Mesenchymal stem cell (in vitro differentiated cells and primary cell): ENCODE measurements around the gene SUPT3H.

ENCODE experiments used
- DNase-seq: peaks from one replicate; pipeline ENCODE4 v3.0.0-alpha.2; 2013
- H2AFZ ChIP-seq: one replicate; pipeline ENCODE4 v1.6.1; 2013; ENCODE audit warnings: low read depth, mild to moderate bottlenecking, control low read depth, inconsistent platforms, low read length, moderate library complexity
- H2AK5ac ChIP-seq: 2 replicates; pipeline ENCODE4 v1.6.1; 2013; ENCODE audit warnings: low read length, moderate library complexity, mild to moderate bottlenecking, inconsistent platforms; ENCODE audit not compliant: severe bottlenecking
- H2BK120ac ChIP-seq: one replicate; pipeline ENCODE4 v1.6.1; 2013; ENCODE audit warnings: low read depth, mild to moderate bottlenecking, inconsistent platforms, low read length, moderate library complexity
- H2BK12ac ChIP-seq, 2 experiments: one replicate each; pipeline ENCODE4 v1.6.1; 2013; ENCODE audit warnings: inconsistent platforms in 2 of 2, low read length in 2 of 2, mild to moderate bottlenecking in 2 of 2, moderate library complexity in 2 of 2, control low read depth in 1 of 2
- H2BK15ac ChIP-seq: one replicate; pipeline ENCODE4 v1.6.1; 2013; ENCODE audit warnings: mild to moderate bottlenecking, low read depth, inconsistent platforms; ENCODE audit not compliant: poor library complexity, severe bottlenecking
- H2BK5ac ChIP-seq: 2 replicates; pipeline ENCODE4 v1.6.1; 2013; ENCODE audit warnings: low read depth, mild to moderate bottlenecking, low read length, control low read depth, inconsistent platforms; ENCODE audit not compliant: poor library complexity, severe bottlenecking
- H3K14ac ChIP-seq, 2 experiments: one replicate each; pipeline ENCODE4 v1.6.1; 2013; ENCODE audit warnings: inconsistent platforms in 2 of 2, low read length in 2 of 2, control low read depth in 1 of 2, mild to moderate bottlenecking in 1 of 2, moderate library complexity in 1 of 2
- H3K18ac ChIP-seq, 2 experiments: one replicate each; pipeline ENCODE4 v1.6.1; 2013; ENCODE audit warnings: inconsistent platforms in 2 of 2, low read length in 2 of 2, control low read depth in 1 of 2, low read depth in 1 of 2, mild to moderate bottlenecking in 1 of 2
- H3K23ac ChIP-seq, 2 experiments: one replicate each; pipeline ENCODE4 v1.6.1; 2013; ENCODE audit warnings: inconsistent platforms in 2 of 2, low read length in 2 of 2, mild to moderate bottlenecking in 2 of 2, moderate library complexity in 2 of 2, control low read depth in 1 of 2
- H3K27ac ChIP-seq: 2 replicates; pipeline ENCODE4 v1.5.1; 2013; ENCODE audit warnings: mild to moderate bottlenecking, moderate library complexity, low read length, control low read depth, inconsistent platforms; ENCODE audit not compliant: poor library complexity, severe bottlenecking
- H3K27me3 ChIP-seq, 2 experiments: 2 replicates each; pipeline versions ENCODE4 v1.6.1 to v1.7.0; 2013; ENCODE audit warnings: low read length in 2 of 2, mild to moderate bottlenecking in 2 of 2, moderate library complexity in 2 of 2, control low read depth in 1 of 2, inconsistent platforms in 1 of 2; ENCODE audit not compliant: control insufficient read depth in 1 of 2, insufficient read depth in 1 of 2
- H3K36me3 ChIP-seq, 2 experiments: 2 replicates each; pipeline versions ENCODE4 v1.6.1 to v1.7.0; 2013; ENCODE audit warnings: low read length in 2 of 2, control low read depth in 1 of 2, inconsistent platforms in 1 of 2, low read depth in 1 of 2, mild to moderate bottlenecking in 1 of 2; ENCODE audit not compliant: insufficient read depth in 2 of 2, control insufficient read depth in 1 of 2
- H3K4ac ChIP-seq, 2 experiments: one replicate each; pipeline ENCODE4 v1.6.1; 2013; ENCODE audit warnings: inconsistent platforms in 2 of 2, low read length in 2 of 2, mild to moderate bottlenecking in 2 of 2, moderate library complexity in 2 of 2, control low read depth in 1 of 2, low read depth in 1 of 2
- H3K4me1 ChIP-seq: 2 replicates; pipeline ENCODE4 v1.6.1; 2013; ENCODE audit warnings: low read depth, low read length, control low read depth; ENCODE audit not compliant: control insufficient read depth, insufficient read depth
- H3K4me2 ChIP-seq: 2 replicates; pipeline ENCODE4 v1.6.1; 2013; ENCODE audit warnings: low read length, mild to moderate bottlenecking, inconsistent platforms; ENCODE audit not compliant: poor library complexity, severe bottlenecking
- H3K4me3 ChIP-seq, 2 experiments: 2 replicates each; pipeline versions ENCODE4 v1.5.1 to v1.7.0; 2013; ENCODE audit warnings: low read length in 2 of 2, mild to moderate bottlenecking in 2 of 2, control low read depth in 1 of 2, low read depth in 1 of 2; ENCODE audit not compliant: insufficient read depth in 1 of 2
- H3K79me1 ChIP-seq: replicated peaks from 2 replicates; pipeline ENCODE4 v1.6.1; 2013; ENCODE audit warnings: mild to moderate bottlenecking, control low read depth, low read length, inconsistent platforms; ENCODE audit not compliant: poor library complexity, severe bottlenecking
- H3K9ac ChIP-seq: 2 replicates; pipeline ENCODE4 v1.7.0; 2013; ENCODE audit warnings: mild to moderate bottlenecking, low read length, moderate library complexity
- H3K9me3 ChIP-seq: 2 replicates; pipeline ENCODE4 v1.7.0; 2013; ENCODE audit warnings: mild to moderate bottlenecking, low read length; ENCODE audit not compliant: control insufficient read depth
- H4K8ac ChIP-seq: one replicate; pipeline ENCODE4 v1.6.1; 2013; ENCODE audit warnings: inconsistent platforms, mild to moderate bottlenecking, low read length, moderate library complexity
- H4K91ac ChIP-seq: one replicate; pipeline ENCODE4 v1.6.1; 2013; ENCODE audit warnings: mild to moderate bottlenecking, low read length, inconsistent platforms
- WGBS: methylation state at CpG from one replicate; pipeline ENCODE4 v1.1.7; 2013; ENCODE audit warnings: mixed read lengths; 5-methylcytosine and 5-hydroxymethylcytosine counted together

Gene SUPT3H

GRCh38 chr6:45105170-45105820 lies 272.4 kb downstream of the SUPT3H start:
- Histone ChIP-seq H3K27me3 (no peaks in the 10 kb centered on the region), H3K9ac (no peak overlapping the region), H3K79me1 (peaks cover 2% of the 10 kb centered on the region), H3K4me1 (no peaks in the 10 kb centered on the region), H4K8ac (no peak overlapping the region), H3K14ac (no peak overlapping the region), H2BK5ac (no peak overlapping the region), H3K9me3 (peaks cover 6% of the 10 kb centered on the region), H3K18ac (no peak overlapping the region), H3K23ac (no peak overlapping the region), H2BK15ac (no peak overlapping the region), H2AK5ac (no peak overlapping the region), H3K36me3 (no peaks in the 10 kb centered on the region), H3K4me2 (no peak overlapping the region), H2BK12ac (no peak overlapping the region), H2AFZ (no peak overlapping the region), H4K91ac (no peak overlapping the region), H2BK120ac (no peak overlapping the region), H3K4ac (no peak overlapping the region), H3K4me3 (no peak overlapping the region), H3K27ac (no peak overlapping the region)
- DNase-seq = no peak
- 100% methylated on average over 1 of the region's 2 CpGs for WGBS

- Histone ChIP-seq H3K4me1 (no peaks in the 10 kb centered on the region), H3K4me3 (no peak overlapping the region), H3K79me1 (peaks cover 2% of the 10 kb centered on the region), H4K91ac (no peak overlapping the region), H3K36me3 (no peaks in the 10 kb centered on the region), H2AK5ac (no peak overlapping the region), H2BK120ac (no peak overlapping the region), H2BK5ac (no peak overlapping the region), H2BK12ac (no peak overlapping the region), H4K8ac (no peak overlapping the region), H3K14ac (no peak overlapping the region), H2AFZ (no peak overlapping the region), H3K9me3 (peaks cover 6% of the 10 kb centered on the region), H3K4me2 (no peak overlapping the region), H3K9ac (no peak overlapping the region), H3K23ac (no peak overlapping the region), H3K18ac (no peak overlapping the region), H3K27ac (no peak overlapping the region), H2BK15ac (no peak overlapping the region), H3K4ac (no peak overlapping the region), H3K27me3 (no peaks in the 10 kb centered on the region)
- WGBS = no CpG with 5 or more reads among the region's 1 CpG
- DNase-seq = no peak
These were observed 273.3 kb downstream of the SUPT3H start for GRCh38 chr6:45104429-45104828.

GRCh38 chr6:45098256-45098655 lies 279.5 kb downstream of the SUPT3H start:
- Histone ChIP-seq H3K27me3 (no peaks in the 10 kb centered on the region), H3K79me1 (peaks cover 3% of the 10 kb centered on the region), H4K8ac (no peak overlapping the region), H3K18ac (no peak overlapping the region), H2AFZ (no peak overlapping the region), H3K9me3 (no peaks in the 10 kb centered on the region), H3K9ac (no peak overlapping the region), H3K23ac (no peak overlapping the region), H3K36me3 (no peaks in the 10 kb centered on the region), H2BK12ac (no peak overlapping the region), H3K4ac (no peak overlapping the region), H3K27ac (no peak overlapping the region), H4K91ac (no peak overlapping the region), H2BK15ac (no peak overlapping the region), H3K14ac (no peak overlapping the region), H3K4me2 (no peak overlapping the region), H3K4me1 (no peaks in the 10 kb centered on the region), H2BK5ac (no peak overlapping the region), H3K4me3 (no peak overlapping the region), H2BK120ac (no peak overlapping the region), H2AK5ac (no peak overlapping the region)
- no peak for DNase-seq
- 77% methylated on average over 1 of the region's 1 CpG for WGBS

- Histone ChIP-seq H3K14ac (no peak overlapping the region), H3K18ac (no peak overlapping the region), H2BK12ac (no peak overlapping the region), H2BK15ac (no peak overlapping the region), H3K4me3 (no peak overlapping the region), H4K91ac (no peak overlapping the region), H3K4me2 (no peak overlapping the region), H2AK5ac (no peak overlapping the region), H3K4ac (no peak overlapping the region), H3K79me1 (peaks cover 3% of the 10 kb centered on the region), H2BK120ac (no peak overlapping the region), H3K23ac (no peak overlapping the region), H3K36me3 (no peaks in the 10 kb centered on the region), H3K9me3 (no peaks in the 10 kb centered on the region), H3K27me3 (no peaks in the 10 kb centered on the region), H3K4me1 (no peaks in the 10 kb centered on the region), H3K9ac (no peak overlapping the region), H3K27ac (no peak overlapping the region), H4K8ac (no peak overlapping the region), H2AFZ (no peak overlapping the region), H2BK5ac (no peak overlapping the region)
- DNase-seq = peak; percentile 26
- WGBS = no CpG with 5 or more reads among the region's 4 CpGs
These were observed 282.9 kb downstream of the SUPT3H start for GRCh38 chr6:45094831-45095230.
